Stimulated activated CD4-positive, alpha-beta T cell treated with anti-CD3 and anti-CD28 coated beads, TNF-alpha, amount 100 ng/mL, for 24 hours (primary cell): ENCODE data around the gene PPIP5K1.

Experiments
- DNase-seq, 3 experiments: peaks; one replicate each; pipeline ENCODE4 v3.0.0-alpha.2; 2020; ENCODE audit warnings: low read depth in 3 of 3

Gene PPIP5K1

GRCh38 chr15:43488790-43489189 is 101.2 kb downstream of the PPIP5K1 start:
- no peak for DNase-seq

DNA sequence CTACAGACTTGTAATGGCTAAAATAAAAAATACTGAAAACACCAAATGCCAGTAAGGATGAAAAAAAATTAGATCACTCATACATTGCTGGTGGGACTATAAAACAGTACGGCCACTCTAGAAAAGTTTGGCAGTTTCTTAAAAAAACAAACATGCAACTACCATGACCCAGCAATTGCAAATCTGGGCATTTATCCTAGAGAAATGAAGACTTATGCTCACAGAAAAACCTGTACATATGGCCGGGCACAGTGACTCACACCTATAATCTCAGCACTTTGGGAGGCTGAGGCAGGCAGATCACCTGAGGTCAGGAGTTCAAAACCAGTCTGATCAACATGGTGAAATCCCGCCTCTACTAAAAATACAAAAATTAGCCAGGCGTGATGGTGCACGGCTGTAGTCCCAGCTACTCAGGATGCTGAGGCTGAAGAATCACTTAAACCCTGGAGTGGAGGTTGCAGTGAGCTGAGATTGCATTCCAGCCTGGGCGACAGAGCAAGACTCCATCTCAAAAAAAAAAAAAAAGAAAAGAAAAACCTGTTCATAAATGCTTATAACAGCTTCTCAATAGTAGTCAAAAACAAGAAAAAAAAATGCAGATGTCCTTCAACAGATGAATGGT is 102.6 kb downstream of the PPIP5K1 start:
- DNase-seq: no peak

DNA sequence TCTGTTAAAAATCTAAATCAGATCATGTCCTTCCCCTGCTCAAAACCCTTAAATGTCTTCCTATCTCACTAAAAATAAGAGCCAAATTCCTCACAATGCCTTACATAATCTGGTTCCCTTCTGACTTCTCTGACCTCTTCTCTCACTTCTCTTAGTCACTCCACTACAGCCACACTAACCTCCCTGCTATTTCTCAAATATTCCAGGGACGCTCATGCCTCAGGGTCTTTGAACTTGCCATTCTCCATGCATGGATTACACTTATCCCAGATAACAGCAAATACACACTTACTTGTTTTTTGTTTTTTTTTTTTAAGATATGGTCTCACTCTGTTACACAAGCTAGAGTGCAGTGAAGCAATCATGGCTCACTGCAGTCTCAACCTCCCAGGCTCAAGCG is 105.6 kb downstream of the PPIP5K1 start:
- DNase-seq: no peak
